Measurements from ENCODE around the gene SRMS. TPM values are rescaled to one million over a fixed set of nuclear protein-coding genes. Genes with fewer than 3 reads are reported as not detected.
A peak's percentile ranks its signal among the peaks of the same experiment; 100 is the strongest.

SRMS gene
- total and polyA plus RNA-seq, 2 of the 13 experiments (the other 11 are each of a cell fraction or from before 2014, with no cell fraction given): not detected

DNA sequence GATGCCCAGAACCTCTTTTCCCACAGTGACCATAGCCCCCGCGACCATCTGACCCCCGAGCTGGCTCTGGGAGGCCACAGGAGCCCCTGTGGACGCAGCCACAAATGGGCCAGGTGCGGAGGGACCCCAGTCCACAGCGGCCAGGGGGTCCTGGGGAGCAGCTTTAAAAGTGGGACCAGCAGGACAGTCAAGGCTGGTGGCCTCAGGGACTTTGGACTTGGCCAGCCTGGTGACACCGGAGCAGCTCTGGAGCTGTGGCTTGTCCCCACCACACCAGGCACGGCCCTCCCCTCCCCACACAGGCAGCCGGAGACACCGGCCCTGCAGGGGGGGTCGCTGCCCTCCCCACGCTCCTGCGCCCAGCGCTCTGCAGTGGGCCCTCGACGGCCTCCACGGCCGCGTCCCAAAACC, 9.9 kb upstream of the SRMS start:
- Histone ChIP-seq H3K4me1 (ENCODE audit: insufficient read depth, low read length) (peaks cover 33% of the 10 kb centered on the region), H3K79me2 (ENCODE audit: insufficient read depth, low read length) (no peaks in the 10 kb centered on the region), H2AFZ (ENCODE audit: low read length) (no peak overlapping the region), H3K36me3 (replicated peaks in 1 of 2; ENCODE audit: control insufficient read depth in 1 of 2, insufficient read depth in 2 of 2, low read length in 2 of 2) (no peaks in the 10 kb centered on the region; a peak in 1 of 5 replicates), H3K4me3 (replicated peaks in 1 of 3; ENCODE audit: insufficient read depth in 1 of 3, low read depth in 2 of 3, low read length in 3 of 3) (peak overlapping the region in 1 of 3 experiments; percentile 30; a peak in 1 of 6 replicates), H4K20me1 (ENCODE audit: insufficient read depth, low read length) (no peaks in the 10 kb centered on the region; the same call in 1 of the 2 replicates), H3K9me3 (ENCODE audit: low read length) (no peaks in the 10 kb centered on the region), H3K27me3 (ENCODE audit: control insufficient read depth in 1 of 2, insufficient read depth in 2 of 2, low read length in 2 of 2) (peaks cover 9 to 22% of the 10 kb centered on the region in 2 experiments; a peak in 3 of 5 replicates), H3K9ac (ENCODE audit: insufficient read depth, low read depth, low read length) (no peak overlapping the region), H3K4me2 (ENCODE audit: low read depth, low read length) (peak overlapping the region; percentile 58), H3K27ac (ENCODE audit: extremely low read length, insufficient read depth, low read length) (no peak overlapping the region)
- POLR2A ChIA-PET: interaction anchor here (1.3 to 1.6 kb wide), 3 partner anchors 11 to 20 kb away, joined by 3 to 7 read pairs (median 6); partner anchors contain the start of genes HELZ2 and PTK6
- ATAC-seq: peak; percentile 49
- intact Hi-C loops (cut with micrococcal nuclease; ENCODE audit: unreplicated experiment): no loop called here
- DNase-seq (ENCODE audit: low spot score): no peak
- WGBS (ENCODE audit: low lambda C conversion rate): 42% methylated on average over 16 of the region's 19 CpGs
- CTCF ChIA-PET (ENCODE audit: low intra/inter-chr PET ratio, low total read pairs): no interaction called here
- in situ Hi-C loops (cut with HindIII; ENCODE audit: extremely low pct_ligation_motif_present, low pct_unique_long_range_greater_than_20kb): no loop called here
- no TSS peak for BruUV-seq (replicated peaks)
- no peak for FAIRE-seq
- 0 out of 2 replicates have a peak, but pooled peaks have one; percentile 31 for TF ChIP-seq RARA (CRISPR knock-in tag; IDR thresholded peaks at IDR 0.05)
- TF ChIP-seq ZNF30 (CRISPR knock-in tag; IDR thresholded peaks at IDR 0.05): no peak
- TF ChIP-seq BCL6 (CRISPR knock-in tag; IDR thresholded peaks at IDR 0.05): no peak
- no peak for TF ChIP-seq NR1H2 (CRISPR knock-in tag; IDR thresholded peaks at IDR 0.05; ENCODE audit: borderline replicate concordance, low read depth)
- no peak for TF ChIP-seq ZNF44 (CRISPR knock-in tag; IDR thresholded peaks at IDR 0.05)
- TF ChIP-seq ZNF766 (CRISPR knock-in tag; IDR thresholded peaks at IDR 0.05; ENCODE audit: borderline replicate concordance): no peak
- TF ChIP-seq, protein P1, sequence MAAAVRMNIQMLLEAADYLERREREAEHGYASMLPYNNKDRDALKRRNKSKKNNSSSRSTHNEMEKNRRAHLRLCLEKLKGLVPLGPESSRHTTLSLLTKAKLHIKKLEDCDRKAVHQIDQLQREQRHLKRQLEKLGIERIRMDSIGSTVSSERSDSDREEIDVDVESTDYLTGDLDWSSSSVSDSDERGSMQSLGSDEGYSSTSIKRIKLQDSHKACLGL (CRISPR knock-in tag; IDR thresholded peaks at IDR 0.05): no peak
- TF ChIP-seq, protein P2, sequence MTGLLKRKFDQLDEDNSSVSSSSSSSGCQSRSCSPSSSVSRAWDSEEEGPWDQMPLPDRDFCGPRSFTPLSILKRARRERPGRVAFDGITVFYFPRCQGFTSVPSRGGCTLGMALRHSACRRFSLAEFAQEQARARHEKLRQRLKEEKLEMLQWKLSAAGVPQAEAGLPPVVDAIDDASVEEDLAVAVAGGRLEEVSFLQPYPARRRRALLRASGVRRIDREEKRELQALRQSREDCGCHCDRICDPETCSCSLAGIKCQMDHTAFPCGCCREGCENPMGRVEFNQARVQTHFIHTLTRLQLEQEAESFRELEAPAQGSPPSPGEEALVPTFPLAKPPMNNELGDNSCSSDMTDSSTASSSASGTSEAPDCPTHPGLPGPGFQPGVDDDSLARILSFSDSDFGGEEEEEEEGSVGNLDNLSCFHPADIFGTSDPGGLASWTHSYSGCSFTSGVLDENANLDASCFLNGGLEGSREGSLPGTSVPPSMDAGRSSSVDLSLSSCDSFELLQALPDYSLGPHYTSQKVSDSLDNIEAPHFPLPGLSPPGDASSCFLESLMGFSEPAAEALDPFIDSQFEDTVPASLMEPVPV (CRISPR knock-in tag; IDR thresholded peaks at IDR 0.05): peak; percentile 84; the same call in 1 of the 2 replicates
- TF ChIP-seq, protein P3, sequence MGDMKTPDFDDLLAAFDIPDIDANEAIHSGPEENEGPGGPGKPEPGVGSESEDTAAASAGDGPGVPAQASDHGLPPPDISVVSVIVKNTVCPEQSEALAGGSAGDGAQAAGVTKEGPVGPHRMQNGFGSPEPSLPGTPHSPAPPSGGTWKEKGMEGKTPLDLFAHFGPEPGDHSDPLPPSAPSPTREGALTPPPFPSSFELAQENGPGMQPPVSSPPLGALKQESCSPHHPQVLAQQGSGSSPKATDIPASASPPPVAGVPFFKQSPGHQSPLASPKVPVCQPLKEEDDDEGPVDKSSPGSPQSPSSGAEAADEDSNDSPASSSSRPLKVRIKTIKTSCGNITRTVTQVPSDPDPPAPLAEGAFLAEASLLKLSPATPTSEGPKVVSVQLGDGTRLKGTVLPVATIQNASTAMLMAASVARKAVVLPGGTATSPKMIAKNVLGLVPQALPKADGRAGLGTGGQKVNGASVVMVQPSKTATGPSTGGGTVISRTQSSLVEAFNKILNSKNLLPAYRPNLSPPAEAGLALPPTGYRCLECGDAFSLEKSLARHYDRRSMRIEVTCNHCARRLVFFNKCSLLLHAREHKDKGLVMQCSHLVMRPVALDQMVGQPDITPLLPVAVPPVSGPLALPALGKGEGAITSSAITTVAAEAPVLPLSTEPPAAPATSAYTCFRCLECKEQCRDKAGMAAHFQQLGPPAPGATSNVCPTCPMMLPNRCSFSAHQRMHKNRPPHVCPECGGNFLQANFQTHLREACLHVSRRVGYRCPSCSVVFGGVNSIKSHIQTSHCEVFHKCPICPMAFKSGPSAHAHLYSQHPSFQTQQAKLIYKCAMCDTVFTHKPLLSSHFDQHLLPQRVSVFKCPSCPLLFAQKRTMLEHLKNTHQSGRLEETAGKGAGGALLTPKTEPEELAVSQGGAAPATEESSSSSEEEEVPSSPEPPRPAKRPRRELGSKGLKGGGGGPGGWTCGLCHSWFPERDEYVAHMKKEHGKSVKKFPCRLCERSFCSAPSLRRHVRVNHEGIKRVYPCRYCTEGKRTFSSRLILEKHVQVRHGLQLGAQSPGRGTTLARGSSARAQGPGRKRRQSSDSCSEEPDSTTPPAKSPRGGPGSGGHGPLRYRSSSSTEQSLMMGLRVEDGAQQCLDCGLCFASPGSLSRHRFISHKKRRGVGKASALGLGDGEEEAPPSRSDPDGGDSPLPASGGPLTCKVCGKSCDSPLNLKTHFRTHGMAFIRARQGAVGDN (CRISPR knock-in tag; IDR thresholded peaks at IDR 0.05): peak; percentile 68
- no peak for TF ChIP-seq SYNCRIP (IDR thresholded peaks at IDR 0.05; ENCODE audit: insufficient read depth, low read depth, low read length)
- no peak for TF ChIP-seq SOX6 (IDR thresholded peaks at IDR 0.05)
- TF ChIP-seq SOX6 (CRISPR knock-in tag; IDR thresholded peaks at IDR 0.05): 0 out of 2 replicates have a peak, but pooled peaks have one; percentile 3
- no peak for TF ChIP-seq ARHGAP35 (CRISPR knock-in tag; IDR thresholded peaks at IDR 0.05; ENCODE audit: borderline replicate concordance)
- no peak for TF ChIP-seq ZNF317 (CRISPR knock-in tag; IDR thresholded peaks at IDR 0.05)
- TF ChIP-seq STAG1 (CRISPR knock-in tag; IDR thresholded peaks at IDR 0.05): no peak
